Liver (tissue), 3 donors: Measurements from ENCODE around the gene GNRH2.

Source experiments
- ATF3 ChIP-seq: IDR thresholded peaks from 2 replicates; pipeline ENCODE4 v1.6.1; 2016; ENCODE audit warnings: antibody characterized with exemption
- CTCF ChIP-seq: fragments of 150-350 bp; IDR thresholded peaks from 2 replicates; pipeline ENCODE4 v1.5.1; 2017; ENCODE audit warnings: improper control_type of control experiment, low read depth, low read length; ENCODE audit not compliant: missing input control
- FOXA2 ChIP-seq: IDR thresholded peaks from 2 replicates; pipeline ENCODE4 v1.6.1; 2016; ENCODE audit warnings: antibody characterized with exemption
- GABPA ChIP-seq, 2 donors: IDR thresholded peaks in 1 of 2; conservative IDR thresholded peaks in 1 of 2; 2 replicates each; pipeline ENCODE4 v1.6.1; 2016; ENCODE audit warnings: antibody characterized with exemption in 2 of 2, mild to moderate bottlenecking in 1 of 2, moderate library complexity in 1 of 2
- JUND ChIP-seq, 2 donors: IDR thresholded peaks; 2 replicates each; pipeline ENCODE4 v1.6.1; 2016; ENCODE audit warnings: antibody characterized with exemption in 2 of 2
- MAX ChIP-seq: IDR thresholded peaks from 2 replicates; pipeline ENCODE4 v1.6.1; 2016; ENCODE audit warnings: antibody characterized with exemption
- NR2F2 ChIP-seq: IDR thresholded peaks from 2 replicates; pipeline ENCODE4 v1.6.1; 2016; ENCODE audit warnings: antibody characterized with exemption
- RAD21 ChIP-seq, 2 donors: IDR thresholded peaks; 2 replicates each; pipeline ENCODE4 v1.6.1; 2016; ENCODE audit warnings: antibody characterized with exemption in 2 of 2, mild to moderate bottlenecking in 2 of 2
- SP1 ChIP-seq: IDR thresholded peaks from 2 replicates; pipeline ENCODE4 v1.6.1; 2018; ENCODE audit warnings: antibody characterized with exemption, mild to moderate bottlenecking
- YY1 ChIP-seq: IDR thresholded peaks from 2 replicates; pipeline ENCODE4 v1.6.1; 2016; ENCODE audit warnings: antibody characterized with exemption, mild to moderate bottlenecking
- donor health status: healthy.
- donor health status: healthy.

GRCh38 chr20:3027987-3028386 is 15.4 kb upstream of the GNRH2 start:
- TF ChIP-seq CTCF: no peak
- TF ChIP-seq GABPA (IDR thresholded peaks at IDR 0.05 in 1 of 2, conservative IDR thresholded peaks at IDR 0.05 in 1 of 2): no peak
- TF ChIP-seq SP1: no peak
- no peak for TF ChIP-seq MAX
- TF ChIP-seq YY1: no peak
- no peak for TF ChIP-seq RAD21 (IDR thresholded peaks at IDR 0.05)
- no peak for TF ChIP-seq FOXA2
- no peak for TF ChIP-seq ATF3
- TF ChIP-seq JUND (IDR thresholded peaks at IDR 0.05): no peak
- no peak for TF ChIP-seq NR2F2
